Fibroblast of skin of right biceps (primary cell): ENCODE data around the gene CDT1.
"Not testable (repeated sequence)": the region's sequence is repeated elsewhere in the genome, so short reads cannot be mapped to it uniquely, and the experiment has no call there.

ENCODE experiments used
- DNase-seq: peaks from one replicate; pipeline ENCODE4 v3.0.0-alpha.2; 2013

Gene CDT1

DNA sequence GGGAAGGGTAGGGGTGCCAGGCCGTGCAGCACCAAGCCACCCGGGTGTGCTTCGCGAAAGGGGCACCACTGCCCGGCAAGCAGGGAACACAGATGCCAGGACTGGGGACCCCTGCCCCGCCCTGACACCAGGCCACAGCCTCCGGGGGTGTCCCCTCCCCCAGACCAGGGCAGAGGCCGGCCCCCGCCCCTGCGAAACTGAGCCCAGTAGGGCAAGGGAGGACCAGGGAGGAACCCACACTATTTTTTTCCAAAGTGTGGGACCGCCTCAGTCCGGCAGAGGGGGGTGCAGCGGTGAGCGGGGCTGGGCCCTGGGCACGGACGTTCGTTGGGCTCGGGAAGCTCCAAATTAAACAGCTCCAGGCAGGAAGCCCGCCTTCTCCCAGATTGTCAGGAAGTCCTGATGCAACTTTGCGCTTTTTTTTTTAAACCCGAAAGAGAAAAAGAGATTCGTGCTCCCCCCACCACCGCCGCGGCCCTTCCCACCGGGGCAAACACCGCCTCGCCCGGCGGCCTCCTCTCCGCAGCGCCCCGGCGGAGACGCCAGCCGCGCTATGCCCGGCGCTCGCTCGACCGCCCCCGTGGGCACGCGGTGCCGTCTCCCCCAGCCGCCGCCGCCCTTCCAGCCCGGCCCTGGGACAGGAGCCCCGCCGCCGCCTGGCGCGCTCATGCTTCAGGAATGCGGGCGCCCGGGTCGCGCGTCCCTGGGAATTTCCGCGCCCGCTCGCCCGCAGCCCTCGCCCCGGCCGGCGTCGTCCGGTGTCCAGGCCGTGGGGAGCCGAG lies 19.3 kb upstream of the CDT1 start:
- DNase-seq: peak; percentile 84

DNA sequence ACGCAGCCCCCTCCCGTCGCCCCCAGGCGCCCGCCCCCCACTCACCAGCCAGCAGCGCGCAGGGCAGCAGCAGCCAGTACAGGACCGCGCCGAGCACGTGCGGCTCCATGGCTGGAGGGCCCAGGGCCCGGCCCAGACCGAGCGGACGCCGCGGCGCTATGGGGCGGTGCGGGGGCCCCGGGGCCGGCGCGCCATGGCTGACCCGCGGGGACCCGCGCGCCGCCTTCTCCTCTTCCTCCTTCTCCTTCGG lies 18.8 kb upstream of the CDT1 start:
- DNase-seq: no peak

- peak; percentile 69 for DNase-seq
Observed at GRCh38 chr16:88785106-88785924, 18.3 kb upstream of the CDT1 start, which contains the start of gene PIEZO1. Gene PIEZO1 (minus strand): TSS chr16:88785220. CDS start chr16:88784964, 256 bp downstream.

GRCh38 chr16:88787579-88788314 lies 15.8 kb upstream of the CDT1 start:
- no peak for DNase-seq

GRCh38 chr16:88788749-88789148 lies 14.8 kb upstream of the CDT1 start:
- not testable (repeated sequence) for DNase-seq

- DNase-seq: no peak
Observed at GRCh38 chr16:88789594-88789993, 14.0 kb upstream of the CDT1 start.

DNA sequence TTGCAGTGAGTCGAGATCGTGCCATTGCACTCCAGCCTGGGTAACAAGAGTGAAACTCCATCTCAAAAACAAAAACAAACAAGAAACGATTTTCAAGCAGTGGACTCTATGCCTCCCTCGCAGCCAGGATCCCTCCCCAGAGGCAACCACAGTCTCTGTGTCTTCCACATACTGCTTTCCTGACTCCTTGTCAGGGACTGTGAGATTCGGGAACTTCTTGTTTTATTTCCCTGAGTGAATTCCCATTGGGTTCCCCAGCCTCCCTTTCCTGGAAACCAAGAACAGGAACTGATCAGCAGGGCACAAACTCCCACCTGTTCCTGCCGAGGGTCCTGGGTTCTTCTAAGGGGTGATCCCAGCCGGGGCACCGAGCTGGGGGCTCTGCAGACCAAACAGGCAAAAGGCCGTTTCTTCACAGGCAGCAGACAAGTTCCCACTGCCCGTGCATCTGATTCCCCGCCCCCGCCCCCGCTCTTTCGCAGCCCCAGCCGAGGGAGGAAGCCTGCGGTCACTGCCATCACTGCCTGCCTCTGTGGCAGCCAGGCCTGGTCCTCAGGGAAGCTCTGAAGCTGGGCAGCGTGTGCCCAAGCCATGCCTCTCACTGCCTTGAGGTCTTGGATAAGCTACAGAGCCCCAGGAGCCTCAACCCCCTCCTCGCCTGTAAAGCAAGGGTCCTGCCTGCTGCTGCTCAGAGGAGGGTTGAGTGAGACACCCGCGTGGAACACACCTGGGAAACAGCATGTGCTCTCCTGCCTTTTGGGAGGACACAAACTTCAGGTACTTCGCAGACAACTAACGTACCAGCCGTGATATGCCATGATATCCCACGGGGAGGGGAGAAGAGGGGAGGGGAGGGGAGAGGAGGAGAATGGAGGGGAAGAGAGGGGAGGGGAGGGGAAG lies 13.0 kb upstream of the CDT1 start:
- DNase-seq: peak; percentile 34

- DNase-seq: no peak
Observed at GRCh38 chr16:88792078-88792550, 11.5 kb upstream of the CDT1 start.

DNA sequence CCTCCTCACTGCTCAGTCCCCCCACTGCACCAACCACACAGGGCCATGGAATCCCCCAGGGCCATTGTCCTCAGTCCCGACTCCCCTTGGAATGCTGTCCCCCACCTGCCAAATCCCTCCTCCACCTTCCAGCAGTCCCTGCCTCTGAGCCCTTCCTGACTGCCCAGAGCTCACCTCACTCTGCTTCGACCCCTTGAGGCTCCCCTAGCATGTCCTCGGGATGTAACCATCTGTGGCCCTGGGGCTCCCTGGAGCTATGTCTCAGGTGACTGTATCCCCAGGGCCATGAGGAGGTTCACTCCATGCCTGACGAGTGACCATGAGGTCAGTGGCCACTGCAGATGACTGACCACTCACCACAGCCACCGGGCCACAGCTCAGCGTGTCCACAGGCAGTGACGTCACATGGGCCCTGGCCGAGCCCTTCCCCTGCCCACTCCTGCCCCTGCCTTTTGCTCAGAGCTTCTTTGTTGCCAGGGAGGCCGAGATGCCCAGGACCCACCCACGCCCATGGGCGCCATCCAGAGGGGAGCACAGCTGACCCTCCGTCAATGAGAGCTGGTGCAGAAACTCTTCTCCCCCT lies 10.8 kb upstream of the CDT1 start:
- no peak for DNase-seq

- DNase-seq: no peak
Observed at GRCh38 chr16:88793251-88793954, 10.2 kb upstream of the CDT1 start.

DNA sequence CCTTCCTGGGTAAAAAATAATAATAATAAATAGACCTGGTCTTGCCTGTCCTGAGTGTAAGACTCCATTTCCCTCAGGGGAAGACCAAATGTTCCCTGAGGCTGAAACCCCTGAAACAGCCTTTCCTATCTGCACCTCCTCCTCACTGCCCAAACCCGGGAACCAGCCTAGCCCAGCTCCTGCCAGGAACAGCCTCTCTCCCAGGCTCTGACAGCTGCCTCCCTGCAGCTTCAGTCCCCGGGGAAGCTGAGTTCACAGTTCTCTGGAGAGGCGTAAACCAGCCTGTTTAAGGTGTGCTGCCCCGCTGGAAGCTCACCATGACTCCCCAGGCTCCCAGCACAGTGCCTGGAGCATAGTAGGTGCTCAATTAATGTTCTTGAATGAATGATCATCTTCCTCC lies 7.3 kb upstream of the CDT1 start:
- no peak for DNase-seq

DNA sequence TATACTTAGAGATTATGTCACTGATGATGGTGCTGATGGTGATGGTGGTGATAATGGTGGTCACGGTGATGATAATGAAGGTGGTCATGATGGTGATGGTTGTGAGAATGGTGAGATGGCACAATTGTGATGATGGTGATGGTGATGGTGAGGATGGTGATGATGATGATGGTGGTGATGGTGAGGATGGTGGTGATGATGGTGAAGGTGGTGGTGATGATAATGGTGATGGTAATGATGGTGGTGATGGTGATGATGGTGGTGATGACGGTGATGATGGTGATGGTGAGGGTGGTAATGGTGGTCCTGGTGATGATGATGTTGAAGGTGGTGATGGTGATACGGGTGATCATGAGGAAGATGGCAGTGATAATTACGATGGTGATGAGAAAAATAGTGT lies 5.5 kb upstream of the CDT1 start:
- DNase-seq: no peak

GRCh38 chr16:88798772-88799455 lies 4.7 kb upstream of the CDT1 start:
- DNase-seq: no peak

- DNase-seq: no peak
Observed at GRCh38 chr16:88799569-88800276, 3.9 kb upstream of the CDT1 start.

DNA sequence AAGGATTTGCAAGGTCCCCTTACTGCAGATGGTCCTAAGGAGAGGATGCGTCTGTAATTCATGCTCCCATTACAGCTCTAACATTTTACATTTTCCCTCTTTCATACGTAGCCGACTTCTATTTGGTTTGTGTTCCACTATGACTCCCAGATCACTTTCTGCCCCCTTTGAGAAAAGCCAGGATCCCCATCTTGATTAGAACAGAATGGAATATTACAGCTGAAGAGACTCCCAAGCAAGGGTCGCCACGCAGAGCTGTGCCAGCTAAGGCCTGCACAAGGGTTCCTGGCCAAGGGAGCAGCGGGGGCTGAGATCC lies 3.4 kb upstream of the CDT1 start:
- DNase-seq: no peak

DNA sequence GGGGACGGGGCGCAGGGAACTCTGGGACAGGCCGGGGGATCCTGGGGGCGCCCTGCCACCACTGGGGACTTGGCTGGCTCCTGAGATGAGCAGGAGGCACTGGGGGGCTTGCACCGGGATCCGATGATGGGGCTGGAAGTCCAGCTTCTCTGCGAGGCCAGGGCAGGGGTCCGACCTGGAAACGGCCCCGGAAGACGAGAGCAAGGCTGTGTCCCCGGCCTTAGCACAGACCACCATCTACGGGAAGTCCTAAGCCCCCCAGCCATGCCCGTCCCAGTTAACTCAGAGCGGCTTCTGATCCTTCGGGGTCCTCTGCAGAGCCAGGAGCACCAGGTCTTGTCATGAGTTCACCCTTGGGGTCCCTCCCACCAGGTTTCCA lies 573 bp downstream of the CDT1 start:
- no peak for DNase-seq

DNA sequence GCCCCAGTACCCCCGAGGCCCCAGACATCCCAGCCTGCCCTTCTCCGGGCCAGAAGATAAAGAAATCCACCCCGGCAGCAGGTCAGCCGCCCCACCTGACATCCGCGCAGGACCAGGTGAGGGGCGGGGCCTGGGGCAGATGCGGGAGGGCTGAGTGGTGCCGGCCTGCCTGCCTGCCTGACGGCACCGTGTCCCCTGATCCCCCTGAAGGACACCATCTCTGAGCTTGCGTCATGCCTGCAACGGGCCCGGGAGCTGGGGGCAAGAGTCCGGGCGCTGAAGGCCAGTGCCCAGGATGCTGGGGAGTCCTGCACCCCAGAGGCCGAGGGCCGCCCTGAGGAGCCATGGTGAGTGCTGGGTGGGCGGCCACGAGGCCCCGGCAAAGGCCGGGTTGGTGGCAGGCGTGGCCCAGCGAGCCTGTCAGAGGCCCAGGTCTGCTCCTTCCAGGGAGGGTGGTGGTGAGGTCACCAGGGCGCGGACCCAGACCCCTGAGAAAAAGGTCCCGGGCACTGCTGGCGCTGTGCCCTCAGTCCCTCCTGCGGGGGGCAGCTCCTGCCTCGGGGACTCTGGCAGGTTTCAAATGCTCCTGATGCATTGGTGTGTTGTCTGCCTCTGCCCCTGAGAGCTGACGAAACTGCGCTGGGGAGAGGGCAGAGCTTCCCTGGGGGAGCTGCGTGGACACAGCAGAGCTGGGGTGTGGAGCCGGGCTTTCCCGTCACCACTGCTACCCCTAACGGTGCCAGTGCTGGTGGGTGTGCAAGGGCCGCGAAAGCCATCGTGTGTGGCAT lies 1.2 kb downstream of the CDT1 start:
- DNase-seq: no peak

DNA sequence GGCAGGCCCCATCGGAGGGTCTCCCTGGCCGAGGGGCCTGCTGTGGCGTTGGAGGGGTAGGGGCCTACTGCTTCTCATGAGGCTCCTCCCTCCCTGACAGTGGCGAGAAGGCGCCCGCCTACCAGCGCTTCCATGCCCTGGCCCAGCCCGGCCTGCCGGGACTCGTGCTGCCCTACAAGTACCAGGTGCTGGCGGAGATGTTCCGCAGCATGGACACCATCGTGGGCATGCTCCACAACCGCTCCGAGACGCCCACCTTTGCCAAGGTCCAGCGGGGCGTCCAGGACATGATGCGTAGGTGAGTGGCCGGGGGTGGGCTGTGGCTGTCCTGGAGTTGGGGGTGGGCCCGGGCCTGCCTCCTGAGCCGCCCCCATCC lies 1.7 kb downstream of the CDT1 start:
- DNase-seq: no peak

GRCh38 chr16:88805887-88806393 lies 2.4 kb downstream of the CDT1 start:
- DNase-seq: no peak
